ENCODE results near the gene INTS4. TPM values are rescaled to one million over a fixed set of nuclear protein-coding genes. Genes with fewer than 3 reads are reported as not detected.

Gene INTS4
- total RNA-seq, 4 donors from 2014 or later, result 30.3 to 41.5 (median 34.3) TPM

GRCh38 chr11:77884186-77884828 lies 110.2 kb downstream of the INTS4 start:
- TF ChIP-seq CTCF (IDR thresholded peaks at IDR 0.05; ENCODE audit: low read depth), result no peak

GRCh38 chr11:77883775-77884174 lies 110.7 kb downstream of the INTS4 start:
- TF ChIP-seq CTCF (IDR thresholded peaks at IDR 0.05; ENCODE audit: low read depth), result no peak

- TF ChIP-seq CTCF (IDR thresholded peaks at IDR 0.05; ENCODE audit: low read depth), result no peak
These were observed 112.1 kb downstream of the INTS4 start for GRCh38 chr11:77882396-77882795.

GRCh38 chr11:77879218-77879617 lies 115.2 kb downstream of the INTS4 start:
- TF ChIP-seq CTCF (IDR thresholded peaks at IDR 0.05; ENCODE audit: low read depth), result no peak

- TF ChIP-seq CTCF (IDR thresholded peaks at IDR 0.05; ENCODE audit: low read depth), result no peak
These were observed 118.4 kb downstream of the INTS4 start for GRCh38 chr11:77876045-77876444.

- no peak for TF ChIP-seq CTCF (IDR thresholded peaks at IDR 0.05; ENCODE audit: low read depth)
These were observed 120.3 kb downstream of the INTS4 start for GRCh38 chr11:77874206-77874605.

- no peak for TF ChIP-seq CTCF (IDR thresholded peaks at IDR 0.05; ENCODE audit: low read depth)
These were observed 121.1 kb downstream of the INTS4 start for GRCh38 chr11:77873345-77873744.

Measured in subcutaneous adipose tissue (tissue), 4 donors.